GM21526 (cell line): ENCODE results near the gene HAND2.

Source experiments
- ATAC-seq: cut with Tn5 transposase; IDR thresholded peaks from one replicate; pipeline ENCODE4 v1.9.1; 2021; ENCODE audit warnings: moderate library complexity; ENCODE audit not compliant: unreplicated experiment, low FRiP score

Gene HAND2

DNA sequence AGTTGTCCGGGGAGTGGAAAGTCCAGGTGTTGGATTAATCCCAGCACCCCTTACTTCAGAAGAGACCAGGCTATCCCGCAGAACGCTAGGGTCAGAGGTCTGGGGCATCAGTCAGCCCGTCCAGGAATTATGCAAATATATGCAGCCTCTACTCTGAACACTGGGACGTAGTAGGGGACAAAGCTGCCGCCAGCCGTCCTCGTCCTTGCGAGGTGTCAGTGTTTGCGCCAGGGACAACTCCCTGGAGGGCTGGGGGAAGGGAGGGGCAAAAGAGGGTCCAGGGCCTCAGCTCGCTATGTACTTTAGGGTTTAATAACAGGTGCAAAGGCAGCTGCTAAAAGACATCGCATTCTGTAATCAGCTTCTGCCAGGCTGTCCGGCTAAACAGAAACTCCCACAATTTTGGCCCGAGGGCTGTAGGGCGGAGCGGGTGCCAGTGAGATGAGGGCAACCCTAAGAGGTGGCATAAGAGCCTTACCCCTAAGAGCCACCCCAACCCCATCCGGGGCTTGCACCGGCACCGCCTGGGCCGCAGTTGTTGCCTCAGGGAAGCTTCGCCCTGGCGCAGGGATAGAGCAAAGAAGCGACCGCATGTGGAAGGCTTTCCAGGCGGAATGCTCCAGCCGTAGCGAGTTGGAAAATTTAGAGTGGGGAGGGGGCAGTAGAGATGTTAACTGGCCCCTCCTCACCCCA lies 8.4 kb downstream of the HAND2 start:
- no peak for ATAC-seq

GRCh38 chr4:173520921-173521466 lies 9.0 kb downstream of the HAND2 start:
- ATAC-seq, result no peak

- ATAC-seq, result no peak
Observed at GRCh38 chr4:173519111-173520101, 10.6 kb downstream of the HAND2 start.

- ATAC-seq, result no peak
Observed at GRCh38 chr4:173518425-173519102, 11.5 kb downstream of the HAND2 start.

DNA sequence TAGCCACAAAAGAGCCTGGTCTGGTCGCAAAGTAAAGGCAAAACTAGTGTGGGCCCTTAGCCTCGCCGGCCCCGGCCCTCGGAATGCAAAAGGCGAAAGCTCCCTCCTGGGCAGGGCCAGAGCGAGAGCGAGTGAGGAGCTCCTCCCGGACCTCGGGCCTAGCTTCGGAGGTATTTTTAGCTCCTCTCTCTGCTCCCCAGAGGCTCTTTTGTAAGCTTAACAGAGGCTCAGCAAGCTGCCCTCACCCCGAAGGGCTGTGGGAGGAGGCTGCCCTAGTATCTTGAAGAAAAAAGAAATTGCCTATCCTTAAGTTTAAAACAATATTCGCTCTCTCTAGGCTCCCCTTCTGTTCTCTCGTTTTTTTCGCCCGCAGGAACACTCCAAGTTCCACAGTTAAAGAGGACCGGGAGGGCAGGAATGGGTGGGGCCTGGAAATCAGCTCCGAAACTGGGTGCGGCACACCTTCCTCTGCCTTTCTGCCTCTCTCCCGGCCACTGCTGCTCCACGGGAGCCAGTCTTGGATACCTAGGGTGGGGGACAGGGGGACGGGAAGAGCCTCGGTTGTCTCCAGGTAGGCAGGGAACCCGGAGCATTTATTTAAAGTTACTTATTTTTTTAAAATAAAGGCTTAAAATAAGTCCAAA lies 12.1 kb downstream of the HAND2 start:
- ATAC-seq, result no peak

- no peak for ATAC-seq
Observed at GRCh38 chr4:173516621-173517524, 13.2 kb downstream of the HAND2 start.

GRCh38 chr4:173515458-173515857 lies 14.6 kb downstream of the HAND2 start:
- no peak for ATAC-seq

GRCh38 chr4:173514641-173515217 lies 15.3 kb downstream of the HAND2 start:
- ATAC-seq, result no peak

DNA sequence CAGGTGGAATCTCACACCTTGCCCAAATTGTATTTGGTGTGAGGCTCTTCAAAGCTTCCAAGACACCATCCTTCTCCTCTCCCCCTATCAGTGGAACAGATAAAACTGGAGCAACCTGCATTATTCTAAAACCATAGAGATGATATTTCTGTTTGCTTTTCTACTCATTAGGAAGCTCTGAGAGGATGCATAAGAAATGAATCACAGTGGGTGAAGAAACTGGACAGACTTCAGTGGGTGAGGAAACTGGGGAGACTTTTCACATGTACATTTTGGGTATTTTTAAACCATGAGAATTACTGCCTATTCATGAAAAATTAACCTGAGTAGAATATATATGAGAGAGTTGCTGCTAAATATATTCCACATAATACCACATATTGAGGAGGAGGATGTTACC lies 16.4 kb downstream of the HAND2 start:
- ATAC-seq, result no peak

DNA sequence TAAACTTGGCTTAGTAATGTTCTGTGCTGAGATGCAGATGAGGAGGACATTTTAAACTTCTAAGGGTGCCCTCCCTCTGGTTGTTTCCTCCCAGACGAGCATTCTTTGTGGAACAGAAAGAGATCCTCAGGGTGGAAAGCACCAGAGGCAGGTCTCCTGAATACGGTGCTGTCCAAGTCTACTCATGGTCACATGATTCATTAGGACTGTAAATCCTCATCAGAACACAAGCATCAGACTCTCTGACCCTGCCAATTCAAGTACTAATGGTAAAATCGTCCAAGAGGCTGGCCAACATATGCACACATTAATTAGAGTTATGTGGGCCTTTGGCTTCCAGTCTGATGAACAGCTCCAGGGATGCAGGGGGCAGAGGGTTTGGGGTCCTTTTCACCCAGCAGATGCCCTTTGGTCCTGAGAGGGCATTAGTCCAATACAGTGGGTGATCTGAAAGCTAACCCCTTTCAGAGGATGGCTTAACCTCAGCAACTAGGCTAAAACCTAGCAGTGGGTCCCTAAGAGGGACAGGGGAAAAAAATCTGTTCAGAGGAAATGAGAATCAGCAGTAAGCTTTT lies 18.2 kb downstream of the HAND2 start:
- no peak for ATAC-seq

- no peak for ATAC-seq
Observed at GRCh38 chr4:173509036-173510001, 20.7 kb downstream of the HAND2 start.

GRCh38 chr4:173508386-173509035 lies 21.5 kb downstream of the HAND2 start:
- ATAC-seq, result no peak

- ATAC-seq, result no peak
Observed at GRCh38 chr4:173507471-173508385, 22.3 kb downstream of the HAND2 start.

DNA sequence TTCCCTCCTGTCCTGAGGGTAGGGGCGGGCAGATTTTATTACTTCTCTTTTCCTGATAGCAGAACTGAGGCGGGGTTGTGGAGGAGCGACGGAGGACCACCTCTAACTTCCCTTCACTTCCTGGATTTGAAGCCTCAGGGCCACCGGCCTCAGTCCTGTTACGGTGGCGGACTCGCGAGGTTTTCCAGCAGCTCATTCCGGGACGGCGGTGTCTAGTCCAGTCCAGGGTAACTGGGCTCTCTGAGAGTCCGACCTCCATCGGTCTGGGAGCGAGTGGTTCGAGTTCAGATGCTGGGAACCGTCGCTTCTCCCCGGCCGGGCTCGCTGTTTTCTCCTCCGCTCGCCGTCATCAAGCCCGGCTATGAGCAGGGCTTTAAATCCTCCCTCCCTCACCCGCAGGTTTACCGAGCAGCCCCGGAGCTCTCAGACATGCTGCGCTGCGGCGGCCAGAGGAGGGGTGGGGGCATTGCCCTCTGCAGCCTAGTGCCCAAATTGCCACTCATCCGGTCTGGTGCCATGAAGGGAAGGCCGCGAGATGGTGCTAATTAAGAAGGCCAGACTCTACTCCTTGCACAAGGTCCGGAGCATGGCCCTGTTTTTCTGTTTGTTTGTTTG lies 23.3 kb downstream of the HAND2 start:
- ATAC-seq, result no peak

DNA sequence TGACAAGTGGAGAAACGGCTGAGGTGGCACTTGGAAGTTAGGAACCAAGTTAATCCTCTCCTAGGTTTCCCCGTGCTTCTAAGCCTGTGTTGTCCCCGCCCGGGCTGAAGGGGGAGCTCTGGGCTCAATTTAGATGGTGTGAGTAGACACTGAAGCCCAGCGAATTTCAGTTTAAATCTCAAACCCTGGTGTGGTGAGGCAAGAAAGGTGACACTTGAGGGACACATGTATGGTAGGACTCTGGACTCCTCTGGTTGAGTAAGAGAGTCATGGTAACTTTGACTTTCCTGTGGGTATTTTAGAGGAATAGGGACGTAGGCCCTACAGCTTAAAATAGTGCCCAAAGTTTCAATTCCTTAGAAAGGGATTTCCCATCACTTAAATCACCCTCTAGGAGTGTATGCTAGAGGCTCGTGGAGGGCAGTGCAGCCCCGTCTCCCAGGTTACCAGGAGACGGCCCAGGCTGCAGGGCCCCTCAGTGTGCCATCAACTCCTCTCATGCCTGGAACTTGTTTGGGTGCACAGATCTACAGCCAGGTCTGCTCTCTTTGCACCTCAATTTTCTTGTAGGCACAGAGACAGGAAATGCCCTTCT lies 24.0 kb downstream of the HAND2 start:
- peak; percentile 89 for ATAC-seq
